WTC11 (cell line): ENCODE measurements around the gene IGSF1.

Experiments
- E2F1 ChIP-seq: sonication (generic); formaldehyde crosslinking; IDR thresholded peaks from 2 replicates; pipeline ENCODE4 v1.8.0; 2022; ENCODE audit warnings: mild to moderate bottlenecking, missing genetic modification reagents
- GTF2I ChIP-seq: fragments of 250-450 bp; sonication (Bioruptor Pico); conservative IDR thresholded peaks from 2 replicates; pipeline ENCODE4 v1.4.0; 2021; ENCODE audit warnings: mild to moderate bottlenecking
- ZNF671 ChIP-seq: fragments of 250-450 bp; sonication (Bioruptor Pico); IDR thresholded peaks from 2 replicates; pipeline ENCODE4 v1.8.0; 2021; ENCODE audit warnings: mild to moderate bottlenecking

GRCh38 chrX:131235768-131236545 lies 53.1 kb downstream of the IGSF1 start:
- TF ChIP-seq GTF2I (CRISPR knock-in tag) (no peak), ZNF671 (CRISPR knock-in tag) (no peak), E2F1 (CRISPR knock-in tag) (no peak)
